Tibial nerve (tissue), 4 donors: Measurements from ENCODE around the gene ERC2. TPM values are rescaled to one million over a fixed set of nuclear protein-coding genes. Genes with fewer than 3 reads are reported as not detected.

Source experiments
- DNase-seq, 2 donors: peaks; one replicate each; pipeline ENCODE4 v3.0.0-alpha.2; 2019; ENCODE audit warnings: low spot score in 2 of 2
- H3K27ac ChIP-seq, 4 donors: fragments of 200-600 bp; sonication (generic) in 3 of 4; one replicate each; pipeline ENCODE4 v1.5.1; 2017 to 2019; ENCODE audit warnings: mild to moderate bottlenecking in 1 of 4
- H3K27me3 ChIP-seq, 2 donors: fragments of 200-600 bp; sonication (generic) in 1 of 2; one replicate each; pipeline versions ENCODE4 v1.5.1 to v1.6.0; 2017 to 2019
- H3K36me3 ChIP-seq, 3 donors: fragments of 200-600 bp; sonication (generic); one replicate each; pipeline ENCODE4 v1.5.1; 2018 to 2019
- H3K4me1 ChIP-seq, 4 donors: fragments of 200-600 bp; sonication (generic) in 3 of 4; one replicate each; pipeline ENCODE4 v1.5.1; 2017 to 2019
- H3K4me3 ChIP-seq, 4 donors: fragments of 200-600 bp; sonication (generic) in 3 of 4; one replicate each; pipeline ENCODE4 v1.5.1; 2017 to 2019; ENCODE audit warnings: mild to moderate bottlenecking in 1 of 4, moderate library complexity in 1 of 4
- H3K9me3 ChIP-seq, 4 donors: fragments of 200-600 bp; sonication (generic) in 3 of 4; one replicate each; pipeline ENCODE4 v1.5.1; 2017 to 2019
- CTCF ChIP-seq, 5 experiments: fragments of 200-600 bp in 3 of 5; fragments of 450-650 bp in 2 of 5; sonication (generic) in 3 of 5; IDR thresholded peaks; one replicate each; pipeline ENCODE4 v1.5.1; 2016 to 2019; ENCODE audit warnings: antibody characterized with exemption in 5 of 5, mild to moderate bottlenecking in 3 of 5, moderate library complexity in 2 of 5
- EP300 ChIP-seq, 2 donors: sonication (generic); formaldehyde crosslinking; IDR thresholded peaks; one replicate each; pipeline ENCODE4 v1.6.1; 2017; ENCODE audit warnings: antibody characterized with exemption in 2 of 2, mild to moderate bottlenecking in 1 of 2
- POLR2A ChIP-seq, 2 donors: fragments of 450-650 bp; IDR thresholded peaks; one replicate each; pipeline ENCODE4 v1.6.1; 2017; ENCODE audit warnings: antibody characterized with exemption in 2 of 2, mild to moderate bottlenecking in 2 of 2, moderate library complexity in 2 of 2
- WGBS, 2 donors: methylation state at CpG; one replicate each; pipeline ENCODE4 v1.1.5; 2018; 5-methylcytosine and 5-hydroxymethylcytosine counted together
- total RNA-seq, 4 donors: library from RNA; depleted of rRNA; stranded (reverse); fragments of >200 nt; gene quantifications; one replicate each; pipeline ENCODE4 v1.1.0, GENCODE V29; 2016

The ERC2 gene
- total RNA-seq, 4 donors from 2014 or later = 0.84 to 0.98 (median 0.90) TPM; not detected in 1

DNA sequence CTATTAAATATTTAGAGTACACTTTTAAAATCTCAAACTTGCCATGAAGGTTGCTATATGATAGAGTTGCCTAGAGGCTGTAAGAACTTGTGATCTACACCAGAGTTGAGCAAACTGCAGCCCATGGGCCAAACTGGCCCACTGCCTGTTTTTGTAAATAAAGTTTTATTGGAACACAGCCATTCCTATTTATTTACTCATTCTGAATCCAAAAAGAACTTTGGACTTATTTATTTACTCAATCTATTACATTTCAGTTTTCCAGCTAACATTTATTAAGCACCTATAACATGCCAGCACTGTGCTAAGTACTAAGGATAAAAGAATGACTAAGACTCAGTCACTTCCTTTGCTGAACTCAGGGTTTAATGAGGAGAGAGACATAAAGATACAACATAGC, 403.6 kb downstream of the ERC2 start:
- Histone ChIP-seq H3K4me1 (no peaks in the 10 kb centered on the region), H3K9me3 (peaks cover 0 to 12% (median 0%) of the 10 kb centered on the region in 4 donors), H3K4me3 (no peak overlapping the region), H3K36me3 (no peaks in the 10 kb centered on the region), H3K27me3 (no peaks in the 10 kb centered on the region), H3K27ac (no peak overlapping the region)
- DNase-seq = no peak
- TF ChIP-seq POLR2A (IDR thresholded peaks at IDR 0.05) (no peak), CTCF (IDR thresholded peaks at IDR 0.05) (no peak), EP300 (IDR thresholded peaks at IDR 0.05) (no peak)

DNA sequence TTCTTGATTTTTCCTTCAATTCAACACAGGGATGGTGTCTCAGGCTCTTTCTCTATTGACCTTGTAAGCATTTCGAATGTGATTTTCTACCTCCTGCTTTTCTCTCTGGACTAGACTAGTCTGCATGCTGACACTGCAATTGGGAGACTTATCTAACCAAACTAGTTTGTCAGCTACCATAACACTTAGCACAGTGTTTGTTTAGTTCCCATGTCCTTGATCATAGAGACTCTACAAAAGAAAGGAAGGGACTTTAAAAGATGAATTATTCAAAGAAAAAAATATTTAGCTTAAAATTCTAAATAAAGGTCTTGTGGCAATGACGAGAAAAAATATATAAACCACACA, 407.0 kb downstream of the ERC2 start:
- DNase-seq = no peak
- no peak for TF ChIP-seq CTCF (IDR thresholded peaks at IDR 0.05)
- no peak for TF ChIP-seq EP300 (IDR thresholded peaks at IDR 0.05)
- WGBS, 2 donors = 80 to 88% methylated on average over 2 of the region's 2 CpGs
- H3K4me1 ChIP-seq = no peaks in the 10 kb centered on the region
- no peaks in the 10 kb centered on the region for H3K9me3 ChIP-seq
- no peaks in the 10 kb centered on the region for H3K27me3 ChIP-seq
- no peaks in the 10 kb centered on the region for H3K36me3 ChIP-seq
- H3K4me3 ChIP-seq = no peak overlapping the region
- no peak overlapping the region for H3K27ac ChIP-seq

DNA sequence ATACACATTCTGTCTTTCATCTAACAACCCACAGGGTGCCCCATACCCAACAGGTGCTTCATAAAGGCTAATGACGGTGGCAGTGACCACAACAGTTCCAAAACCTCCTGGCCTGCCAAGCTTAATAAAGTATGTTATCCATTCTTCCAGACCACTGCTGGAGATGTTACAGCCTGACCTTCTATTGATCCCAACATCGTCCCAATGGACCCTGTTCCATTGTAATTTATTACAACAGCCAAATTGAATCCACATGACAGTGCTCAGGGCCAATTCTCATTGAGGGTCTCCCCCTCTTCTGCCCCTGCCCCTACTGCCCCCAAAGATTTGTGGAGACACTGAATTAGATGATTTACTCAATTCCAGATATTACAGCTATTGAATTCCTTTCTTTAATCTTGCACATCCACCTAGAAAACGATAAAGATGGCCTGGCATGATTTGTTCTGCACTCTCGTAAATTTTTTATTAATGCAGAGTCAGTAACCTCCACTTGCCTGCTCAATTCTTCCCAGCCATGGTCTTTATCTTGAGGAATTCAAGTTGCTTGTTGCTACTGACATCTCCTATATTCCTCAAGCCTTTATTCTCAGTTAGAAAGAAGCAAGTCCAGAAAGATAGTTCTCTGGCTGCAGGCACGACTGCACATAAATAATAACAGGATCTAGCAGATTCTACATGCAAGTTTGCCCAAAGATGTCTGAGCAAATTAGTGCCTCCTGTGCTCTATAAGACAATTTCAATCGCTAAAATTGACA, 407.6 kb downstream of the ERC2 start:
- Histone ChIP-seq H3K27me3 (no peaks in the 10 kb centered on the region), H3K9me3 (no peaks in the 10 kb centered on the region), H3K4me1 (no peaks in the 10 kb centered on the region), H3K36me3 (no peaks in the 10 kb centered on the region), H3K27ac (no peak overlapping the region), H3K4me3 (no peak overlapping the region)
- no peak for TF ChIP-seq CTCF (IDR thresholded peaks at IDR 0.05)
- TF ChIP-seq POLR2A (IDR thresholded peaks at IDR 0.05) = no peak
- TF ChIP-seq EP300 (IDR thresholded peaks at IDR 0.05) = no peak
- DNase-seq = no peak
- WGBS, 2 donors = 69 to 70% methylated on average over 6 of the region's 6 CpGs

DNA sequence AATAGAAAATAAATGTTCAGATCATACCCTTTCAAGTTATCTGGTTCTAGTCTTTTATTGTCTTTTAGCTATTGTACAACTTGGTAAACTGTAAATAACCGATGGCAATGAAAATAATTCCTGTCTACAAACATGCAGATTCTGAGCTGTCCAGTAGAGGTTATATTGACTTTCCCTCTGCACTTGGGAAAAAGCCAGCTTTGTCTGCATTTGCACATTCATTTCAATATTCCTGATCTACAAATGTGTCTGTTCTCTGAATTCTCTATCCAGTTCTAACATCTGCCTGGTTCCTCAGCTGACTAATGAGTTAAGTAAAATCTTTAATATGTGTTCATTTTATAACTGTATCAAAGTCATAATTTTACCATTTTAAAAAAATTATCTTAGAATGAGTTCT, 408.5 kb downstream of the ERC2 start:
- no peaks in the 10 kb centered on the region for H3K9me3 ChIP-seq
- DNase-seq = no peak
- no peak overlapping the region for H3K4me3 ChIP-seq
- no peak overlapping the region for H3K27ac ChIP-seq
- WGBS, 2 donors = 49 to 53% methylated on average over 1 of the region's 1 CpG
- H3K27me3 ChIP-seq = no peaks in the 10 kb centered on the region
- no peaks in the 10 kb centered on the region for H3K4me1 ChIP-seq
- TF ChIP-seq EP300 (IDR thresholded peaks at IDR 0.05) = no peak
- no peak for TF ChIP-seq CTCF (IDR thresholded peaks at IDR 0.05)
- no peak for TF ChIP-seq POLR2A (IDR thresholded peaks at IDR 0.05)
- no peaks in the 10 kb centered on the region for H3K36me3 ChIP-seq

DNA sequence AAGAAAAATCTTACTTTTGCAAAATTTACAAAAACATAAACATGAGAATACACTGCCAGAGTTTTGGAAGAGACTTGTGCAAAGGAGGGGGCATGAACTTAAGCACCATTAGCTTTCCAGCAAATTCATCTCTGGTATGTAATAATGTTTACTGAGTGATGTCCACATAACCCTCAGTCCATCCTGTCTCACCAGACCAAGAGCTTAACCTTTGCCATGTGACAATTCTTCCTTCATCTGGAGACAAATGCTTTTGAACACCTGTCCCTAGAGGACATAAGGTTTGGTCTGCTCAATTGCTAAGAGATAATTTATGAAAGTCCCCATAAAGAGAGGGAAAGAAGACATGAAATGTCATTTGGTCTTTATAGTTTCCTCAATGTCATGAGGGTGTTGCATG, 412.3 kb downstream of the ERC2 start:
- TF ChIP-seq POLR2A (IDR thresholded peaks at IDR 0.05) = no peak
- no peak for TF ChIP-seq CTCF (IDR thresholded peaks at IDR 0.05)
- TF ChIP-seq EP300 (IDR thresholded peaks at IDR 0.05) = no peak
- H3K4me3 ChIP-seq = no peak overlapping the region

More for the DNA sequence above, 412.3 kb downstream of the ERC2 start:
- no peak for DNase-seq
- Histone ChIP-seq H3K27ac (no peak overlapping the region), H3K4me1 (no peaks in the 10 kb centered on the region), H3K27me3 (no peaks in the 10 kb centered on the region), H3K9me3 (no peaks in the 10 kb centered on the region), H3K36me3 (no peaks in the 10 kb centered on the region)
